Common myeloid progenitor, CD34-positive (primary cell): ENCODE measurements around the gene BAIAP2.
"Not testable (repeated sequence)": the region's sequence is repeated elsewhere in the genome, so short reads cannot be mapped to it uniquely, and the experiment has no call there.

Experiments used
- CTCF ChIA-PET: fragments of 350-600 bp; sonication (Branson Sonifier 250); formaldehyde crosslinking; loops from one replicate; lab custom pipeline; 2021; ENCODE audit warnings: antibody characterized with exemption; lab: Charles Lee
- POLR2A ChIA-PET: fragments of 350-600 bp; sonication (Branson Sonifier 250); formaldehyde crosslinking; loops from one replicate; lab custom pipeline; 2021; ENCODE audit warnings: antibody characterized with exemption; lab: Charles Lee
- DNase-seq, 3 donors: peaks; one replicate each; pipeline versions ENCODE4 v3.0.0 to v3.0.0-alpha.2; 2013
- H3K27ac ChIP-seq, 2 experiments: 1 replicate in 1 of 2; 2 replicates in 1 of 2; pipeline ENCODE4 v1.7.0; 2013; ENCODE audit warnings: inconsistent platforms in 2 of 2, low read length in 2 of 2, mild to moderate bottlenecking in 2 of 2, low read depth in 1 of 2, moderate library complexity in 1 of 2; ENCODE audit not compliant: severe bottlenecking in 2 of 2, insufficient read depth in 1 of 2, poor library complexity in 1 of 2
- H3K27me3 ChIP-seq, 5 experiments: replicated peaks in 2 of 5; 1 replicate in 3 of 5; 2 replicates in 2 of 5; pipeline versions ENCODE4 v1.6.1 to v1.7.0; 2013; ENCODE audit warnings: low read length in 4 of 5, mild to moderate bottlenecking in 2 of 5, moderate library complexity in 2 of 5, inconsistent platforms in 1 of 5; ENCODE audit not compliant: insufficient read depth in 5 of 5, control insufficient read depth in 4 of 5
- H3K36me3 ChIP-seq, 4 experiments: 1 replicate in 2 of 4; 2 replicates in 2 of 4; pipeline versions ENCODE4 v1.6.1 to v1.7.0; 2013; ENCODE audit warnings: low read length in 3 of 4, control low read depth in 1 of 4, mild to moderate bottlenecking in 1 of 4; ENCODE audit not compliant: control insufficient read depth in 4 of 4, insufficient read depth in 4 of 4
- H3K4me1 ChIP-seq, 4 experiments: 1 replicate in 3 of 4; 2 replicates in 1 of 4; pipeline versions ENCODE4 v1.6.1 to v1.7.1; 2013; ENCODE audit warnings: low read length in 3 of 4, mild to moderate bottlenecking in 3 of 4, control low read depth in 1 of 4, inconsistent platforms in 1 of 4, moderate library complexity in 1 of 4; ENCODE audit not compliant: control insufficient read depth in 4 of 4, insufficient read depth in 4 of 4; ENCODE audit errors: control extremely low read depth in 1 of 4
- H3K4me3 ChIP-seq, 7 experiments: 1 replicate in 4 of 7; 2 replicates in 3 of 7; pipeline versions ENCODE4 v1.5.1 to v1.7.0; 2013; ENCODE audit warnings: mild to moderate bottlenecking in 7 of 7, low read length in 6 of 7, moderate library complexity in 6 of 7, inconsistent platforms in 2 of 7, low read depth in 2 of 7, control low read depth in 1 of 7; ENCODE audit not compliant: insufficient read depth in 4 of 7, control insufficient read depth in 1 of 7; ENCODE audit errors: extremely low read depth in 1 of 7
- H3K9me3 ChIP-seq, 5 experiments: 1 replicate in 4 of 5; 2 replicates in 1 of 5; pipeline versions ENCODE4 v1.6.1 to v1.7.1; 2013; ENCODE audit warnings: low read length in 4 of 5, mild to moderate bottlenecking in 2 of 5, inconsistent platforms in 1 of 5, low read depth in 1 of 5, moderate library complexity in 1 of 5; ENCODE audit not compliant: control insufficient read depth in 4 of 5, insufficient read depth in 2 of 5; ENCODE audit errors: control extremely low read depth in 1 of 5
- WGBS: methylation state at CpG from one replicate; pipeline ENCODE4 v1.1.5; 2013; ENCODE audit not compliant: insufficient coverage; 5-methylcytosine and 5-hydroxymethylcytosine counted together

Gene BAIAP2

DNA sequence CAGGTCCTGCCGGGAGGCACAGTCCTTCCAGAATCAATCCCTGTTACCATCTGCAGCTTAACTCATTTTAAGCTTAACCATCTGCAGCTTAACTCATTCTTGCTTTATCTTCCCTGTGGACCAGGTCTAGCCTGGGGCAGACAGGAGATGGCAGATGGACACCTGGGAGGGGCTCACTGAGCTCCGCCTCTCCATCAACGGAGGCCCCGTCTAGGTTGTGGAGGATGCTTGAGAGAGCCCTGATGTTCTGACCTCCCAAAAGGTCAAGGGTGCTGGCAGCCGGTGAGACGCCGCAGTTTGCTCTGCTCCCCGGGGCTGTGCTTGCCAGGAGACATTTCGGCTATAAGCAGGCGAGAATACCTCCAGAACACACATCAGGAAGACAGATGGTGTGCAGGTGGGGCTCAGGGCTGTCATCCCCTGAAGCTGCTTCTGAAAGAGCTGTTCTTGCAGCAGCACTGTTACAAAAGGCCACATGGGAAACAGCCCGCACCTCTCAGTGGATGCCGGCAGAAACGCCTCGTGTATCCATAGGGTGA, 41.3 kb downstream of the BAIAP2 start:
- no peak overlapping the region for H3K4me3 ChIP-seq
- CTCF ChIA-PET, result no interaction called here
- H3K36me3 ChIP-seq, result no peaks in the 10 kb centered on the region
- H3K27me3 ChIP-seq, result no peaks in the 10 kb centered on the region
- no peaks in the 10 kb centered on the region for H3K9me3 ChIP-seq
- WGBS, result 97% methylated on average over 13 of the region's 14 CpGs
- peaks cover 0 to 2% (median 0%) of the 10 kb centered on the region in 4 experiments for H3K4me1 ChIP-seq
- H3K27ac ChIP-seq, result no peak overlapping the region
- POLR2A ChIA-PET, result interaction anchor here (0.7 kb wide), 1 partner anchor 389 kb away, joined by 3 read pairs; no protein-coding TSS in a partner anchor
- DNase-seq, result no peak

GRCh38 chr17:81078026-81078913, 43.3 kb downstream of the BAIAP2 start:
- not testable (repeated sequence) for H3K4me3 ChIP-seq, H3K9me3 ChIP-seq, H3K4me1 ChIP-seq, DNase-seq, H3K27me3 ChIP-seq, H3K27ac ChIP-seq, H3K36me3 ChIP-seq
- WGBS, result 98% methylated on average over 44 of the region's 45 CpGs
- ChIA-PET POLR2A (interaction anchor here (0.6 to 0.7 kb wide), 2 partner anchors 920 to 989 kb away, joined by 3 to 5 read pairs; no protein-coding TSS in a partner anchor), CTCF (interaction anchor here (1.2 kb wide), 1 partner anchor 46 kb away, joined by 3 read pairs; no protein-coding TSS in a partner anchor)

DNA sequence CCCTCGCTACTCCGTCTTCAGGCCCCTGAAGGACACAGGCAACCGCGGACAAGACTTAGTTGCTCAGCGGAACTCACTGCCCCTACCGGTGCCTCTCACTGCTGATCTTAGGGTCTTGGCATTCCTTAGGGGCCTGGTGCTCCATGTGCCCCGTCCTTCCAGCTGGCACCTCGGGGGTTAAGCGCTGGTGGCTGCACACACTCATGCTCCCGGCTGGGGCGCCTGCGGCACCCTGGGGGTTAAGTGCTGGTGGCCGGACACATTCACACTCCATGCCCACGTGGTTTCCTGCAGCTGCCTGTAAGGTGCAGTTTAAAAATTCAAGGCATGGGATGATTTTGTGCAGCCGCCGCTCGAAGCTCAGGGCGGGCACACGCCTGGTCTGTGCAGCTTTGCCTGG, 45.1 kb downstream of the BAIAP2 start:
- POLR2A ChIA-PET, result no interaction called here
- no peak for DNase-seq
- 78% methylated on average over 13 of the region's 19 CpGs for WGBS
- Histone ChIP-seq H3K27me3 (no peaks in the 10 kb centered on the region), H3K27ac (no peak overlapping the region), H3K36me3 (peaks cover 0 to 3% (median 0%) of the 10 kb centered on the region in 4 experiments), H3K9me3 (no peaks in the 10 kb centered on the region), H3K4me1 (peaks cover 0 to 6% (median 3%) of the 10 kb centered on the region in 4 experiments), H3K4me3 (no peak overlapping the region)
- CTCF ChIA-PET, result interaction anchor here (1.2 kb wide), 1 partner anchor 11 kb away, joined by 3 read pairs; no protein-coding TSS in a partner anchor

DNA sequence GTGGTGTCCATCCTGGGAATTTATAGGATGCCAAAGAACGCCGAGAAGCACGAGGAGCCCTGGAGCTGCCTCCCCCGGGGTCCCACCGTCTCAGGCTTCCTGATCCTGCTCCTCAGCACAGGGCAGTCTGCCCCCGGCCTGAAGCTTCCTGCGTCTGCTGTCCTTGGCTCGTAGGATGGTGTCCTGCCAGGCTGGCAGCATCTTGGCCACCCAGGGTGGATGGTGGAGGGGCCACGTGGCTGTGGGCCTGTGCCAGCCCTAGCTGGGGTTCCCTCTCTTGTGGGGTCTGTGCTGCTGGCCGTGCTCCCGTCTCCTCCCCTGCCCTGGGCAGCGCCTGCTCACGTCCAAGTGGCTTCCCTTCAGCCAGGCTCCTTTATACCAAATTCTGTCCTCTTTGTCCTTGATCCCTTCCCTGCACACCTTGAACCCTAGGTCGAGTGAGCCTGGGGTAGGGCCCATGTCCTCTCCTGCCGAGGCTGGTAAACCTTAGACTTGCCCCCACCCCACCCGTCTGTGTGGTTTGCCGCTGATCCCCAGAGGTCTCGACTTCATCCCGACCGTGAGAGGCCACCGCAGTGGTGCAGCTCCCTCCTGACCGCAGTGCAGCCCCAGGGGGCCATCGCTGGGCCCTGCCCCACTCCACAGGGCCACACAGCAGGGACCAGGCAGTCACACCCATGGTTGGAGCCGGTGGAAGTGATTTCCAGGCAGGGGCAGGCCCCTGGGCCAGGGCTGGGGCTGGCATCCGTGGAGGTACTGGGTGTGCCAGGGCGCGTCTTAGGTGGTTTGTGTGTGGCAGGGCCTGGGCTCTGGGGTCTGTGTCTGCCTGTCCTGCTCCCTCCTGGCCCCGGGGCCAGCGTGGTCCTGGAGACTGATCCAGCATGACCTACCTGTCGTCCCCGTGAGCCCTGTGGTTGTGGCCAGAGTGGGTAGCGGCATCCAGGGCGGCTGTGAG, 46.5 kb downstream of the BAIAP2 start:
- no peak overlapping the region for H3K27ac ChIP-seq
- WGBS, result 96% methylated on average over 29 of the region's 33 CpGs
- no peak for DNase-seq
- H3K4me3 ChIP-seq, result no peak overlapping the region
- POLR2A ChIA-PET, result interaction anchor here (1.0 kb wide), 1 partner anchor 10 kb away, joined by 3 read pairs; no protein-coding TSS in a partner anchor
- peaks cover 0 to 6% (median 3%) of the 10 kb centered on the region in 4 experiments for H3K4me1 ChIP-seq
- H3K36me3 ChIP-seq, result peaks cover 0 to 9% (median 0%) of the 10 kb centered on the region in 4 experiments
- no peaks in the 10 kb centered on the region for H3K27me3 ChIP-seq
- CTCF ChIA-PET, result interaction anchor here (1.0 kb wide), 1 partner anchor 23 kb away, joined by 3 read pairs; no protein-coding TSS in a partner anchor
- H3K9me3 ChIP-seq, result no peaks in the 10 kb centered on the region

DNA sequence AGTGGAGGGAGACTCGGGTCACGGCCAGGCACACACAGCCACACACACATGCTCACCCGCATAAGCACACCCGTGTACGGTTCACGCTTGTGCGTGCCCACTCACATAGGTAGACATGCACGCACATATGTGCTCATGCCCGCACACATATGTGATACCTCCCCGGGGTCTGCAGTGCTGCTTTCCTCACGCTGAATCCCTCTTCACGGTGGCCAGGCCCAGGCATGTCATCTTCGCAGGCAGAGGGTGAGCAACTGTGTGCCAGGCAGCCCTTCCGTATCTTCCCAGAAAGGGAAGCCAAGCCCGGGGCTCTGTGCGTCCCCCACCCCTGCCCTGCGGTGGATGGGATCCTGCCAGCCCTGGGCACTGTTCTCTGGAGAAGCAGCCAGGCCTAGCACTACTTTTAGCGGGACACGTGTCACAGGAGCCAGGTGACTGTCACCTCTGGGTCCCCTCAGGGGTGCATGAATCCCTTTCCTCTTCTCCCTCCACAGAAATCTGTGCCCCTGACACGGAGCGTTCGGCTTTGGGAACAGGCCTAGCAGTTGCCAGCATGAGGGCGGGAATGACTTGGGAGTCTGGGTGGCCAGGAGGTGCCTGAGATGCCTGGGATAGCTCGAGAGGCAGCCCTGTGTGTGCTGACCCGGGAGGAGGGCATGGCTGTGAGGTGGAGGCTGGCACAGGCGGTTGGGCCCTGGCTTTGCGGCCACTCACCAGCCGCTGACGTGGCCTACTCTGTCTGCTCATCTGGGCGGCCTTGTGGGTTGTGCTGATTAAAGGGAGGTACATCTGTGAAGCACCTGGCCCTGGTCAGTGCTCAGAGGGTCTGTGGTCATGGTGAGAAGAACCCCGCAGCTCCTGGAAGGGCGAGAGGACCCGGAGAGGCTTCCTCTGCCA, 47.5 kb downstream of the BAIAP2 start:
- H3K4me3 ChIP-seq, result no peak overlapping the region
- H3K27me3 ChIP-seq, result no peaks in the 10 kb centered on the region
- H3K36me3 ChIP-seq, result peaks cover 0 to 15% (median 0%) of the 10 kb centered on the region in 4 experiments
- H3K9me3 ChIP-seq, result no peaks in the 10 kb centered on the region
- H3K27ac ChIP-seq, result no peak overlapping the region
- peaks cover 0 to 6% (median 3%) of the 10 kb centered on the region in 4 experiments for H3K4me1 ChIP-seq
- CTCF ChIA-PET, result no interaction called here
- DNase-seq, result no peak
- POLR2A ChIA-PET, result no interaction called here
- 97% methylated on average over 28 of the region's 33 CpGs for WGBS

GRCh38 chr17:81083125-81083765, 48.3 kb downstream of the BAIAP2 start:
- no peak overlapping the region for H3K27ac ChIP-seq
- CTCF ChIA-PET, result no interaction called here
- H3K27me3 ChIP-seq, result no peaks in the 10 kb centered on the region
- H3K4me1 ChIP-seq, result peaks cover 0 to 6% (median 3%) of the 10 kb centered on the region in 4 experiments
- H3K4me3 ChIP-seq, result no peak overlapping the region
- H3K36me3 ChIP-seq, result peaks cover 0 to 15% (median 0%) of the 10 kb centered on the region in 4 experiments
- POLR2A ChIA-PET, result no interaction called here
- DNase-seq, result no peak
- H3K9me3 ChIP-seq, result no peaks in the 10 kb centered on the region
- 94% methylated on average over 25 of the region's 27 CpGs for WGBS
